ENCODE data around the gene SPPL2B.

The SPPL2B gene

DNA sequence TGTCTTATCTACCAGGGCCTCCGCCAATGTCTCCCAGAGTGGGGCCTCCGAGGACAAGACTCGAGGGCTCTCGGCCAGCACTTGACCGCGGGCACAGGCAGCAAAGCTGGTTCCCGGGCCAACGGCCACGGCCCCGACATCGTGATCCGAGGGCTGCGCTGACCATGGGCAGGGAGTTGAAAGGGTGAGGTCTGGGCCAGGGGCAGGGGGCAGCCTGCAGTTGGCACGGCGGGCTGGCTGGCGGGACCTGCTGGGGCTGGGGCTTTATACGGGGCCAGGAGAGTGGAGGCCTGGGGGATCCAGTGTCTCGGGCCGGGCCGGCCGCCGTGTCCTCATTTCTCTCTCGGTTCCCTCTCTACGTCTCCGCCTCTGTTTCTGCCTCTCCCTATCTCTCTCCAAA is 10.7 kb upstream of the SPPL2B start:
- TF ChIP-seq TAF1 (IDR thresholded peaks at IDR 0.05; ENCODE audit: borderline replicate concordance, insufficient read depth, low read length) (no peak), POLR2AphosphoS5 (IDR thresholded peaks at IDR 0.05; ENCODE audit: low read depth, low read length) (no peak), FOXP2 (optimal IDR thresholded peaks at IDR 0.05; ENCODE audit: borderline replicate concordance, extremely low read depth, extremely low read length, insufficient read depth) (no peak), SIN3A (IDR thresholded peaks at IDR 0.05; ENCODE audit: borderline replicate concordance, insufficient read depth, low read length) (no peak)
- TF ChIP-seq, protein P1, sequence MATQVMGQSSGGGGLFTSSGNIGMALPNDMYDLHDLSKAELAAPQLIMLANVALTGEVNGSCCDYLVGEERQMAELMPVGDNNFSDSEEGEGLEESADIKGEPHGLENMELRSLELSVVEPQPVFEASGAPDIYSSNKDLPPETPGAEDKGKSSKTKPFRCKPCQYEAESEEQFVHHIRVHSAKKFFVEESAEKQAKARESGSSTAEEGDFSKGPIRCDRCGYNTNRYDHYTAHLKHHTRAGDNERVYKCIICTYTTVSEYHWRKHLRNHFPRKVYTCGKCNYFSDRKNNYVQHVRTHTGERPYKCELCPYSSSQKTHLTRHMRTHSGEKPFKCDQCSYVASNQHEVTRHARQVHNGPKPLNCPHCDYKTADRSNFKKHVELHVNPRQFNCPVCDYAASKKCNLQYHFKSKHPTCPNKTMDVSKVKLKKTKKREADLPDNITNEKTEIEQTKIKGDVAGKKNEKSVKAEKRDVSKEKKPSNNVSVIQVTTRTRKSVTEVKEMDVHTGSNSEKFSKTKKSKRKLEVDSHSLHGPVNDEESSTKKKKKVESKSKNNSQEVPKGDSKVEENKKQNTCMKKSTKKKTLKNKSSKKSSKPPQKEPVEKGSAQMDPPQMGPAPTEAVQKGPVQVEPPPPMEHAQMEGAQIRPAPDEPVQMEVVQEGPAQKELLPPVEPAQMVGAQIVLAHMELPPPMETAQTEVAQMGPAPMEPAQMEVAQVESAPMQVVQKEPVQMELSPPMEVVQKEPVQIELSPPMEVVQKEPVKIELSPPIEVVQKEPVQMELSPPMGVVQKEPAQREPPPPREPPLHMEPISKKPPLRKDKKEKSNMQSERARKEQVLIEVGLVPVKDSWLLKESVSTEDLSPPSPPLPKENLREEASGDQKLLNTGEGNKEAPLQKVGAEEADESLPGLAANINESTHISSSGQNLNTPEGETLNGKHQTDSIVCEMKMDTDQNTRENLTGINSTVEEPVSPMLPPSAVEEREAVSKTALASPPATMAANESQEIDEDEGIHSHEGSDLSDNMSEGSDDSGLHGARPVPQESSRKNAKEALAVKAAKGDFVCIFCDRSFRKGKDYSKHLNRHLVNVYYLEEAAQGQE (IDR thresholded peaks at IDR 0.05; ENCODE audit: insufficient read depth in 1 of 2, low read depth in 2 of 2, low read length in 2 of 2): no peak

DNA sequence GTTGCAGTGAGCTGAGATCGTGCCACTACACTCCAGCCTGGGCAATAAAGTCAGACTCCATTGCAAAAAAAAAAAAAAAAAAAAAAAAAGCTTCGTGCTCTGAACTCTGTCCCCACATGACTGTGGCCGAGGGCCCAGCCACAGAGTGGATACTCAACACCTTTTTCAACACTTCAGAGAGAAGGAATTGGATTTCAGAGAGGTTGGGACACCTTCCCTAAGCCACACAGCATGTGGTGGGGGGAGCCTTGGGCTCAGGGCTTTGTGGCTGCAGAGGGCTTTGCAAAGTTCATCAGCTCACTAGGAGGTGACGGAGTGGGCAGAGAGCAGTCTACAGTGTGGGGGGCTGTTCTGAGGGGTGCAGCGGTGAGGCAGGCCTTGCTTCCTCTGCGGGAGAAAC is 9.6 kb upstream of the SPPL2B start:
- TF ChIP-seq SIN3A (IDR thresholded peaks at IDR 0.05; ENCODE audit: borderline replicate concordance, insufficient read depth, low read length) (no peak), TAF1 (IDR thresholded peaks at IDR 0.05; ENCODE audit: borderline replicate concordance, insufficient read depth, low read length) (no peak), POLR2AphosphoS5 (IDR thresholded peaks at IDR 0.05; ENCODE audit: low read depth, low read length) (no peak), FOXP2 (optimal IDR thresholded peaks at IDR 0.05; ENCODE audit: borderline replicate concordance, extremely low read depth, extremely low read length, insufficient read depth) (no peak)
- TF ChIP-seq, protein P1 (IDR thresholded peaks at IDR 0.05; ENCODE audit: insufficient read depth in 1 of 2, low read depth in 2 of 2, low read length in 2 of 2): no peak

DNA sequence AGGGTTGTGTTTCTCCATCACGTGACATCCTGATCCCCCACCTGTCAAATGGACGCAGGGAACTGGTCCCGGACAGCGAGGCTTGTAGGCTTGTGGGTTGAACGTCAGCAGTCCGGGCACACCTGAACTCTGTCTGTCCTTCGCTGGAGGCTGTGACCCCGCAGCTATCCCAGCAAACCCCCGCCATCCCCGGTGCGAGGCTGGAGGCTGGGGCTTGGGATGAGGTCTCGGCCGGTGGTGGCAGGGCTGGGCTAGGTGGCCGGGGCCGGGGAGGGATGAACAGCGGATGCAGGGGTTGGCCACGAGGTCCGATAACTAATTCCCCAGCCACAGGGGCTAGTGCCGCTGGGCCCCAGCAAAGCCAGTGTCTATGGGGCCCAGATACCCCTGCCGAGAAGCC is 8.9 kb upstream of the SPPL2B start:
- no peak for TF ChIP-seq TAF1 (IDR thresholded peaks at IDR 0.05; ENCODE audit: borderline replicate concordance, insufficient read depth, low read length)
- TF ChIP-seq POLR2AphosphoS5 (IDR thresholded peaks at IDR 0.05; ENCODE audit: low read depth, low read length): no peak
- no peak for TF ChIP-seq FOXP2 (optimal IDR thresholded peaks at IDR 0.05; ENCODE audit: borderline replicate concordance, extremely low read depth, extremely low read length, insufficient read depth)
- TF ChIP-seq SIN3A (IDR thresholded peaks at IDR 0.05; ENCODE audit: borderline replicate concordance, insufficient read depth, low read length): no peak
- TF ChIP-seq, protein P1 (IDR thresholded peaks at IDR 0.05; ENCODE audit: insufficient read depth in 1 of 2, low read depth in 2 of 2, low read length in 2 of 2): no peak

DNA sequence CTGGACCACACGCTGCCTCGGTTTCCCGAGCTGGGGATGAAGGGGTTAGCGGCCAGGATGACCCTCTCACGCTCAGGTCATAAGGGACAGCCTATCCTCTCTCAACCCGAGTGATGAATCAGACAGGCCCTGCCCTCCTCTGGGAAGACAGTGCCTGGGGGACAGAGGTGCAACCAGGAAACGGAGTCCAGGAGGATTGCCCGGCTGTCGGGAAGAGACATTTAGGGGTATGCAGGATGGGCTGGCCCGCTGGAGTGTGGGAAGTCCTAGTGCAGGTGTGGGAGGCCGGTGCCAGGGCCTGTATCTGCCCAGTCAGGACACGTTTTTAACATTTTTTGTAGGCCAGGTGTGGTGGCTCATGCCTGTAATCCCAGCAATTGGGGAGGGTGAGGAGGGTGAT is 8.4 kb upstream of the SPPL2B start:
- TF ChIP-seq POLR2AphosphoS5 (IDR thresholded peaks at IDR 0.05; ENCODE audit: low read depth, low read length): no peak
- no peak for TF ChIP-seq FOXP2 (optimal IDR thresholded peaks at IDR 0.05; ENCODE audit: borderline replicate concordance, extremely low read depth, extremely low read length, insufficient read depth)
- TF ChIP-seq, protein P1 (IDR thresholded peaks at IDR 0.05; ENCODE audit: insufficient read depth in 1 of 2, low read depth in 2 of 2, low read length in 2 of 2): no peak
- no peak for TF ChIP-seq SIN3A (IDR thresholded peaks at IDR 0.05; ENCODE audit: borderline replicate concordance, insufficient read depth, low read length)
- TF ChIP-seq TAF1 (IDR thresholded peaks at IDR 0.05; ENCODE audit: borderline replicate concordance, insufficient read depth, low read length): no peak

DNA sequence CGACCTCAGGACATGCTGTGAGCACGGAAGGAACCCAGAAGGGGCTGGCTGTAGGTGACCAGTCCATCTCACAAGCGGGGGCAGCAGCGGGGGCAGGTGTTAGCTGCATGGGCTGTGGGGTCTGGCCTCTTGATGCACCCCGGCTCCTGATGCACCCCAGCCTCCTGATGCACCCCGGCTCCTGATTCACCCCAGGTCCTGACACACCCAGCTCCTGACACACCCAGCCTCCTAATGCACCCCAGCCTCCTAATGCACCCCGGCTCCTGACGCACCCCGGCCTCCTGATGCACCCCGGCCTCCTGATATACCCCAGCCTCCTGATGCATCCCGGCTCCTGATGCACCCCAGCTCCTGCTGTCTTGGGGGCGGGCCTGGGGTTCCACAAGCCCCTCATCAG is 7.5 kb upstream of the SPPL2B start:
- TF ChIP-seq FOXP2 (optimal IDR thresholded peaks at IDR 0.05; ENCODE audit: borderline replicate concordance, extremely low read depth, extremely low read length, insufficient read depth) (no peak), POLR2AphosphoS5 (IDR thresholded peaks at IDR 0.05; ENCODE audit: low read depth, low read length) (no peak)

Data from PFSK-1 (cell line).